ENCODE data around the gene NCKAP1. TPM values are rescaled to one million over a fixed set of nuclear protein-coding genes. Genes with fewer than 3 reads are reported as not detected.
"Not testable (repeated sequence)": the region's sequence is repeated elsewhere in the genome, so short reads cannot be mapped to it uniquely, and the experiment has no call there.

NCKAP1 gene
- total and polyA plus RNA-seq, 4 experiments from 2014 or later, result 0.24 to 6.3 (median 3.2) TPM

DNA sequence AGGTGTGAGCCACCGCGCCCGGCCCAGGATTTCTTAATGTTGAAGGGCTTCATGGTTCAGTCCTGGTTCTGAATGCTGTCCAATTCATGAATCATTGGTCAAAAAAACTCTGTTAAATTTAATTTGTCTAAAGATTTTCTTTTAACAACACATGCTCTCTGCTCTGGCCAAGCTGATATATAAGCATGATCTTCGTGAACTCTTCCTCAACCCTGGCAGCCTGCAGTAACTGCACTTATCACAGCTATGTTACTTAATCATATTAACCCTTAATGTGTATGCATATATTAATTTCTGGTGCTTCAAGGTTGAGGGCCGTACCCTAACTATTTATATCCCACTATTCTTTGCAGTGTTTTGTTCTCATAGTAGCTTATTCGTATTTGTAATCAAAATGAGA, 142.5 kb downstream of the NCKAP1 start:
- Mint-ChIP-seq H3K36me3 (no peaks in the 10 kb centered on the region), H3K9me3 (peaks cover 0 to 2% (median 0%) of the 10 kb centered on the region in 8 donors), H3K4me3 (no peak overlapping the region), H3K4me1 (peaks cover 0 to 13% (median 4%) of the 10 kb centered on the region in 4 donors), H3K27me3 (peaks cover 0 to 3% of the 10 kb centered on the region in 2 donors), H3K27ac (no peak overlapping the region)
- CTCF ChIA-PET (ENCODE audit: partially characterized antibody), result no interaction called here
- intact Hi-C loops (cut with micrococcal nuclease), result no loop called here
- Histone ChIP-seq H3K36me3 (ENCODE audit: insufficient read depth, low read length) (no peaks in the 10 kb centered on the region), H3K27me3 (ENCODE audit: insufficient read depth, low read length) (no peaks in the 10 kb centered on the region), H3K9me3 (ENCODE audit: control insufficient read depth in 1 of 2, low read length in 2 of 2) (no peaks in the 10 kb centered on the region), H3K4me1 (ENCODE audit: insufficient read depth, low read length) (no peaks in the 10 kb centered on the region), H3K4me3 (ENCODE audit: low read length in 2 of 2) (no peak overlapping the region), H3K27ac (ENCODE audit: low read depth, low read length) (no peak overlapping the region)
- no peak for DNase-seq
- POLR2A ChIA-PET (ENCODE audit: partially characterized antibody), result no interaction called here

- ChIA-PET CTCF (ENCODE audit: partially characterized antibody) (interaction anchor here (1.0 kb wide), 1 partner anchor 12 kb away, joined by 3 read pairs; no protein-coding TSS in a partner anchor), POLR2A (ENCODE audit: partially characterized antibody) (no interaction called here)
- H3K4me1 ChIP-seq (ENCODE audit: insufficient read depth, low read length), result no peaks in the 10 kb centered on the region
- Mint-ChIP-seq H3K4me3 (no peak overlapping the region), H3K9me3 (peaks cover 0 to 2% (median 0%) of the 10 kb centered on the region in 8 donors), H3K36me3 (no peaks in the 10 kb centered on the region), H3K27ac (no peak overlapping the region), H3K4me1 (peaks cover 0 to 13% (median 5%) of the 10 kb centered on the region in 4 donors), H3K27me3 (peaks cover 0 to 3% of the 10 kb centered on the region in 2 donors)
- no peak overlapping the region for H3K27ac ChIP-seq (ENCODE audit: low read depth, low read length)
- no peaks in the 10 kb centered on the region for H3K36me3 ChIP-seq (ENCODE audit: insufficient read depth, low read length)
- H3K27me3 ChIP-seq (ENCODE audit: insufficient read depth, low read length), result no peaks in the 10 kb centered on the region
- no peaks in the 10 kb centered on the region for H3K9me3 ChIP-seq (ENCODE audit: control insufficient read depth in 1 of 2, low read length in 2 of 2)
- no peak overlapping the region for H3K4me3 ChIP-seq (ENCODE audit: low read length in 2 of 2)
- intact Hi-C loops (cut with micrococcal nuclease), result no loop called here
- DNase-seq, result no peak
Measured at GRCh38 chr2:182895169-182895568, 143.1 kb downstream of the NCKAP1 start.

- H3K4me1 ChIP-seq (ENCODE audit: insufficient read depth, low read length), result no peaks in the 10 kb centered on the region
- no peaks in the 10 kb centered on the region for H3K9me3 ChIP-seq (ENCODE audit: control insufficient read depth in 1 of 2, low read length in 2 of 2)
- no peaks in the 10 kb centered on the region for H3K9me3 Mint-ChIP-seq
- ChIA-PET CTCF (ENCODE audit: partially characterized antibody) (no interaction called here), POLR2A (ENCODE audit: partially characterized antibody) (no interaction called here)
- H3K4me1 Mint-ChIP-seq, result peaks cover 0 to 9% (median 2%) of the 10 kb centered on the region in 4 donors
- H3K36me3 Mint-ChIP-seq, result no peaks in the 10 kb centered on the region
- intact Hi-C loops (cut with micrococcal nuclease), result no loop called here
- peaks cover 0 to 3% of the 10 kb centered on the region in 2 donors for H3K27me3 Mint-ChIP-seq
- H3K36me3 ChIP-seq (ENCODE audit: insufficient read depth, low read length), result no peaks in the 10 kb centered on the region
- no peak for DNase-seq
- H3K4me3 Mint-ChIP-seq, result no peak overlapping the region
- H3K27me3 ChIP-seq (ENCODE audit: insufficient read depth, low read length), result no peaks in the 10 kb centered on the region
- H3K27ac ChIP-seq (ENCODE audit: low read depth, low read length), result no peak overlapping the region
- no peak overlapping the region for H3K4me3 ChIP-seq (ENCODE audit: low read length in 2 of 2)
- no peak overlapping the region for H3K27ac Mint-ChIP-seq
Measured at GRCh38 chr2:182894174-182894573, 144.1 kb downstream of the NCKAP1 start.

DNA sequence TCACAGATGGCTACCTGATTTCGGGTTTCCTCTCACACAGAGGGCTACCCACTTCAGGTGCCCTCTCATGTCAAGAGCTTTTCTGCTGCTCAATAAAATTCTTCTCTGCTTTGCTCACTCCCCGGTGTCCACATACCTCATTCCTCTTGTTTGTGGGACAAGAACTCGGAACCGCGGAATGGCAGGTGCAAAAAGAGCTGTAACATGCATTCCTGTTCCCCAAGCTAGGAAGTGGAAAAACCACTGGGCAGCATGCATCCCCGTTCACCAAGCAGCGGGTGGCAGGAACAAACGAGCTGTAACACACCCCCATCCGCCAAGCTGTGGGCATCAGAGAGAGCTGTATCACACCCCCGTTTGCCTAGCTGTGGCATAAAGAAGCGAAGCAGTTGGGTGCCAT, 144.6 kb downstream of the NCKAP1 start:
- Mint-ChIP-seq H3K27ac (no peak overlapping the region), H3K27me3 (peaks cover 0 to 3% of the 10 kb centered on the region in 2 donors), H3K36me3 (no peaks in the 10 kb centered on the region), H3K4me1 (peaks cover 0 to 5% (median under 1%) of the 10 kb centered on the region in 4 donors), H3K4me3 (no peak overlapping the region), H3K9me3 (no peaks in the 10 kb centered on the region)
- POLR2A ChIA-PET (ENCODE audit: partially characterized antibody), result no interaction called here
- CTCF ChIA-PET (ENCODE audit: partially characterized antibody), result no interaction called here
- Histone ChIP-seq H3K9me3 (ENCODE audit: control insufficient read depth in 1 of 2, low read length in 2 of 2) (no peaks in the 10 kb centered on the region), H3K36me3 (ENCODE audit: insufficient read depth, low read length) (no peaks in the 10 kb centered on the region), H3K4me3 (ENCODE audit: low read length in 2 of 2) (no peak overlapping the region), H3K4me1 (ENCODE audit: insufficient read depth, low read length) (no peaks in the 10 kb centered on the region), H3K27ac (ENCODE audit: low read depth, low read length) (no peak overlapping the region), H3K27me3 (ENCODE audit: insufficient read depth, low read length) (no peaks in the 10 kb centered on the region)
- no peak for DNase-seq
- intact Hi-C loops (cut with micrococcal nuclease), result no loop called here

- H3K9me3 Mint-ChIP-seq; H3K27ac Mint-ChIP-seq; intact Hi-C loops (cut with micrococcal nuclease); H3K27ac ChIP-seq (ENCODE audit: low read depth, low read length); H3K9me3 ChIP-seq (ENCODE audit: control insufficient read depth in 1 of 2, low read length in 2 of 2); H3K4me1 Mint-ChIP-seq; H3K27me3 Mint-ChIP-seq; H3K4me3 Mint-ChIP-seq; POLR2A ChIA-PET (ENCODE audit: partially characterized antibody); H3K27me3 ChIP-seq (ENCODE audit: insufficient read depth, low read length); H3K4me1 ChIP-seq (ENCODE audit: insufficient read depth, low read length); H3K36me3 ChIP-seq (ENCODE audit: insufficient read depth, low read length); H3K4me3 ChIP-seq (ENCODE audit: low read length in 2 of 2); CTCF ChIA-PET (ENCODE audit: partially characterized antibody); H3K36me3 Mint-ChIP-seq; DNase-seq: not testable (repeated sequence)
Measured at GRCh38 chr2:182893035-182893434, 145.2 kb downstream of the NCKAP1 start.

DNA sequence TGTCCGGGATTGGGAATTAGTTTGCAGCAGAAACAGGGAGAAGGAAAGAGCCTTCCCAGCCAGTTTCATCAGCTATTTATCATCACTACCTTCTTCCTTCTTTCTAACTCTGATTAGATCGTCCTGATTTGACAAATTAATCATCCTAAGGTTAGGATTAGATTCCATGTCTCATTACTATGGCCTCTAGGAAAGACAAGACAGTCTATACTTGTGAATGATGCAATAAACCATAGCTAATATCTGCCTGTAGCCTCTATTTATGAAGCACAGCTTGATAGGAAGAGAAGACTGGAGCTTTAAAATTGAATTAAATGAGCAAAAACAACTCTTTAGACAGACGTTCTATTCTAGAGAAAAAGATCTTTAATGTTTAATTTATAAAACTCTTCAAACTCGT, 146.6 kb downstream of the NCKAP1 start:
- H3K4me3 Mint-ChIP-seq, result no peak overlapping the region
- CTCF ChIA-PET (ENCODE audit: partially characterized antibody), result interaction anchor here (1.1 kb wide), 1 partner anchor 8 kb away, joined by 3 read pairs; no protein-coding TSS in a partner anchor
- no peaks in the 10 kb centered on the region for H3K36me3 ChIP-seq (ENCODE audit: insufficient read depth, low read length)
- H3K9me3 Mint-ChIP-seq, result no peaks in the 10 kb centered on the region
- H3K9me3 ChIP-seq (ENCODE audit: control insufficient read depth in 1 of 2, low read length in 2 of 2), result no peaks in the 10 kb centered on the region
- H3K4me1 ChIP-seq (ENCODE audit: insufficient read depth, low read length), result no peaks in the 10 kb centered on the region
- DNase-seq, result no peak
- no peaks in the 10 kb centered on the region for H3K27me3 Mint-ChIP-seq
- no peaks in the 10 kb centered on the region for H3K27me3 ChIP-seq (ENCODE audit: insufficient read depth, low read length)
- H3K36me3 Mint-ChIP-seq, result no peaks in the 10 kb centered on the region
- no peak overlapping the region for H3K4me3 ChIP-seq (ENCODE audit: low read length in 2 of 2)
- peaks cover 0 to 5% (median under 1%) of the 10 kb centered on the region in 4 donors for H3K4me1 Mint-ChIP-seq
- no peak overlapping the region for H3K27ac Mint-ChIP-seq
- H3K27ac ChIP-seq (ENCODE audit: low read depth, low read length), result no peak overlapping the region
- POLR2A ChIA-PET (ENCODE audit: partially characterized antibody), result no interaction called here
- intact Hi-C loops (cut with micrococcal nuclease), result no loop called here

DNA sequence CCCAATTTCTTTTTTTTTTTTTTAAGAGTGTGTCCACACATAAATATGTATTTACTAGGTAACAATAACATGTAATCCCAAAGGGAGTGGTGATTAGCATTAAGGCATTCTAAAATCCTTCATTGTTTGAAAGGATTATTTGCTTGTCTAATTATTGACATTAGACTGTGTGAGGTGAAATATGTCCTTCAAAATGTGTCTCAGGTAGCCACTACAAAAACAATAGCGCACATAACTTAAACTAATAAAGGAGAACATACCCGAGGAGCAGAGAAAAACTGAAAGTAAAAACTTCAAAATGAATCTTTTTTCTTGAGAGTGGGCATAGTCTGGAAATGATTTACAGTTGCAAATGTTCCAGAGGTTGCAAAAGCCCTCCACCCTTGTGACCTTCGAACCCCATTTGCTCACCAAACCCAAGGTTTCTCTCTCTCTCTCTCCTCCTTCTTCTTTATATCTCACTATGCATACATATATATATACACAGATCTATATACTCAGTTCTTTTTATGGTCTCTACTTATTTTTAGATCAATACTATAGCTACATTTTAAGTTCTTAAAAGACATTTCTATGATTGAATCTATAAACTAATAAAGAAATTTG, 147.4 kb downstream of the NCKAP1 start:
- H3K36me3 Mint-ChIP-seq, result no peaks in the 10 kb centered on the region
- CTCF ChIA-PET (ENCODE audit: partially characterized antibody), result interaction anchor here (1.1 kb wide), 1 partner anchor 8 kb away, joined by 3 read pairs; no protein-coding TSS in a partner anchor
- no peaks in the 10 kb centered on the region for H3K27me3 Mint-ChIP-seq
- peak overlapping the region in 1 of 7 donors; percentile 45 for H3K27ac Mint-ChIP-seq
- Histone ChIP-seq H3K27ac (ENCODE audit: low read depth, low read length) (no peak overlapping the region), H3K4me3 (ENCODE audit: low read length in 2 of 2) (no peak overlapping the region), H3K4me1 (ENCODE audit: insufficient read depth, low read length) (no peaks in the 10 kb centered on the region), H3K36me3 (ENCODE audit: insufficient read depth, low read length) (no peaks in the 10 kb centered on the region), H3K27me3 (ENCODE audit: insufficient read depth, low read length) (no peaks in the 10 kb centered on the region), H3K9me3 (ENCODE audit: control insufficient read depth in 1 of 2, low read length in 2 of 2) (no peaks in the 10 kb centered on the region)
- no peak for DNase-seq
- H3K4me3 Mint-ChIP-seq, result peak overlapping the region in 1 of 8 donors; percentile 41
- POLR2A ChIA-PET (ENCODE audit: partially characterized antibody), result no interaction called here
- no peaks in the 10 kb centered on the region for H3K9me3 Mint-ChIP-seq
- intact Hi-C loops (cut with micrococcal nuclease), result no loop called here
- H3K4me1 Mint-ChIP-seq, result peaks cover 0 to 5% (median under 1%) of the 10 kb centered on the region in 4 donors
